HCT116 (cell line): ENCODE measurements around the gene CCBE1.

ENCODE experiments used
- EZH2 ChIP-seq: fragments of 200-600 bp; sonication (generic); IDR thresholded peaks from 2 replicates; pipeline ENCODE4 v1.6.1; 2017; ENCODE audit warnings: antibody characterized with exemption, mixed run types
- EZH2phosphoT487 ChIP-seq: fragments of 200-600 bp; IDR thresholded peaks from 2 replicates; pipeline ENCODE4 v1.6.1; 2018; ENCODE audit warnings: antibody characterized with exemption, borderline replicate concordance
- FOSL1 ChIP-seq: IDR thresholded peaks from 2 replicates; pipeline ENCODE4 v1.6.1; 2012; ENCODE audit warnings: low read depth
- JUND ChIP-seq: IDR thresholded peaks from 2 replicates; pipeline ENCODE4 v1.6.1; 2012
- POLR2A ChIP-seq: IDR thresholded peaks from 2 replicates; pipeline ENCODE4 v1.7.0; 2011; ENCODE audit warnings: borderline replicate concordance; ENCODE audit not compliant: insufficient read depth, insufficient read length; ENCODE audit errors: extremely low read depth
- POLR2AphosphoS5 ChIP-seq: IDR thresholded peaks from 2 replicates; pipeline ENCODE4 v1.6.1; 2011; ENCODE audit warnings: mild to moderate bottlenecking, low read depth, low read length, moderate library complexity
- RAD21 ChIP-seq: IDR thresholded peaks from 2 replicates; pipeline ENCODE4 v1.6.1; 2012; ENCODE audit warnings: low read depth, mild to moderate bottlenecking
- SIN3A ChIP-seq: IDR thresholded peaks from 2 replicates; pipeline ENCODE4 v1.6.1; 2012; ENCODE audit warnings: low read depth
- ZNF274 ChIP-seq: fragments of 200-500 bp; sonication (Bioruptor generic); IDR thresholded peaks from 2 replicates; pipeline ENCODE4 v1.6.1; 2014; ENCODE audit warnings: mild to moderate bottlenecking, low read depth, low read length, inconsistent platforms
- TF ChIP-seq, protein P1 (sequence below), 3 experiments: fragments of 200-600 bp in 1 of 3; sonication (generic) in 1 of 3; IDR thresholded peaks in 2 of 3; conservative IDR thresholded peaks in 1 of 3; 2 replicates each; pipeline ENCODE4 v1.5.1; 2012 to 2017; ENCODE audit warnings: low read depth in 2 of 3, low read length in 2 of 3, antibody characterized with exemption in 1 of 3, borderline replicate concordance in 1 of 3, control low read depth in 1 of 3, mild to moderate bottlenecking in 1 of 3, mixed read lengths in 1 of 3, mixed run types in 1 of 3, moderate library complexity in 1 of 3; ENCODE audit not compliant: insufficient read depth in 1 of 3
- TF ChIP-seq, protein P2 (sequence below): IDR thresholded peaks from 2 replicates; pipeline ENCODE4 v1.6.1; 2011; ENCODE audit warnings: mild to moderate bottlenecking, low read length, moderate library complexity; ENCODE audit not compliant: insufficient replicate concordance; ENCODE audit errors: extremely low read depth
- TF ChIP-seq, protein P3 (sequence below): IDR thresholded peaks from 2 replicates; pipeline ENCODE4 v1.6.1; 2012; ENCODE audit warnings: low read depth
- TF ChIP-seq, protein P4 (sequence below): IDR thresholded peaks from 2 replicates; pipeline ENCODE4 v1.6.1; 2012

GRCh38 chr18:59715445-59715844 lies 18.2 kb upstream of the CCBE1 start:
- TF ChIP-seq, protein P1, sequence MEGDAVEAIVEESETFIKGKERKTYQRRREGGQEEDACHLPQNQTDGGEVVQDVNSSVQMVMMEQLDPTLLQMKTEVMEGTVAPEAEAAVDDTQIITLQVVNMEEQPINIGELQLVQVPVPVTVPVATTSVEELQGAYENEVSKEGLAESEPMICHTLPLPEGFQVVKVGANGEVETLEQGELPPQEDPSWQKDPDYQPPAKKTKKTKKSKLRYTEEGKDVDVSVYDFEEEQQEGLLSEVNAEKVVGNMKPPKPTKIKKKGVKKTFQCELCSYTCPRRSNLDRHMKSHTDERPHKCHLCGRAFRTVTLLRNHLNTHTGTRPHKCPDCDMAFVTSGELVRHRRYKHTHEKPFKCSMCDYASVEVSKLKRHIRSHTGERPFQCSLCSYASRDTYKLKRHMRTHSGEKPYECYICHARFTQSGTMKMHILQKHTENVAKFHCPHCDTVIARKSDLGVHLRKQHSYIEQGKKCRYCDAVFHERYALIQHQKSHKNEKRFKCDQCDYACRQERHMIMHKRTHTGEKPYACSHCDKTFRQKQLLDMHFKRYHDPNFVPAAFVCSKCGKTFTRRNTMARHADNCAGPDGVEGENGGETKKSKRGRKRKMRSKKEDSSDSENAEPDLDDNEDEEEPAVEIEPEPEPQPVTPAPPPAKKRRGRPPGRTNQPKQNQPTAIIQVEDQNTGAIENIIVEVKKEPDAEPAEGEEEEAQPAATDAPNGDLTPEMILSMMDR (IDR thresholded peaks at IDR 0.05 in 2 of 3, conservative IDR thresholded peaks at IDR 0.05 in 1 of 3; ENCODE audit: borderline replicate concordance in 1 of 3, insufficient read depth in 1 of 3, low read depth in 2 of 3, low read length in 2 of 3), result no peak
- no peak for TF ChIP-seq FOSL1
- no peak for TF ChIP-seq EZH2
- TF ChIP-seq, protein P2, sequence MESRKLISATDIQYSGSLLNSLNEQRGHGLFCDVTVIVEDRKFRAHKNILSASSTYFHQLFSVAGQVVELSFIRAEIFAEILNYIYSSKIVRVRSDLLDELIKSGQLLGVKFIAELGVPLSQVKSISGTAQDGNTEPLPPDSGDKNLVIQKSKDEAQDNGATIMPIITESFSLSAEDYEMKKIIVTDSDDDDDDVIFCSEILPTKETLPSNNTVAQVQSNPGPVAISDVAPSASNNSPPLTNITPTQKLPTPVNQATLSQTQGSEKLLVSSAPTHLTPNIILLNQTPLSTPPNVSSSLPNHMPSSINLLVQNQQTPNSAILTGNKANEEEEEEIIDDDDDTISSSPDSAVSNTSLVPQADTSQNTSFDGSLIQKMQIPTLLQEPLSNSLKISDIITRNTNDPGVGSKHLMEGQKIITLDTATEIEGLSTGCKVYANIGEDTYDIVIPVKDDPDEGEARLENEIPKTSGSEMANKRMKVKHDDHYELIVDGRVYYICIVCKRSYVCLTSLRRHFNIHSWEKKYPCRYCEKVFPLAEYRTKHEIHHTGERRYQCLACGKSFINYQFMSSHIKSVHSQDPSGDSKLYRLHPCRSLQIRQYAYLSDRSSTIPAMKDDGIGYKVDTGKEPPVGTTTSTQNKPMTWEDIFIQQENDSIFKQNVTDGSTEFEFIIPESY, result no peak
- no peak for TF ChIP-seq POLR2AphosphoS5
- TF ChIP-seq POLR2A, result no peak
- no peak for TF ChIP-seq EZH2phosphoT487
- no peak for TF ChIP-seq SIN3A
- TF ChIP-seq ZNF274, result no peak
- no peak for TF ChIP-seq JUND
- no peak for TF ChIP-seq RAD21
- TF ChIP-seq, protein P3, sequence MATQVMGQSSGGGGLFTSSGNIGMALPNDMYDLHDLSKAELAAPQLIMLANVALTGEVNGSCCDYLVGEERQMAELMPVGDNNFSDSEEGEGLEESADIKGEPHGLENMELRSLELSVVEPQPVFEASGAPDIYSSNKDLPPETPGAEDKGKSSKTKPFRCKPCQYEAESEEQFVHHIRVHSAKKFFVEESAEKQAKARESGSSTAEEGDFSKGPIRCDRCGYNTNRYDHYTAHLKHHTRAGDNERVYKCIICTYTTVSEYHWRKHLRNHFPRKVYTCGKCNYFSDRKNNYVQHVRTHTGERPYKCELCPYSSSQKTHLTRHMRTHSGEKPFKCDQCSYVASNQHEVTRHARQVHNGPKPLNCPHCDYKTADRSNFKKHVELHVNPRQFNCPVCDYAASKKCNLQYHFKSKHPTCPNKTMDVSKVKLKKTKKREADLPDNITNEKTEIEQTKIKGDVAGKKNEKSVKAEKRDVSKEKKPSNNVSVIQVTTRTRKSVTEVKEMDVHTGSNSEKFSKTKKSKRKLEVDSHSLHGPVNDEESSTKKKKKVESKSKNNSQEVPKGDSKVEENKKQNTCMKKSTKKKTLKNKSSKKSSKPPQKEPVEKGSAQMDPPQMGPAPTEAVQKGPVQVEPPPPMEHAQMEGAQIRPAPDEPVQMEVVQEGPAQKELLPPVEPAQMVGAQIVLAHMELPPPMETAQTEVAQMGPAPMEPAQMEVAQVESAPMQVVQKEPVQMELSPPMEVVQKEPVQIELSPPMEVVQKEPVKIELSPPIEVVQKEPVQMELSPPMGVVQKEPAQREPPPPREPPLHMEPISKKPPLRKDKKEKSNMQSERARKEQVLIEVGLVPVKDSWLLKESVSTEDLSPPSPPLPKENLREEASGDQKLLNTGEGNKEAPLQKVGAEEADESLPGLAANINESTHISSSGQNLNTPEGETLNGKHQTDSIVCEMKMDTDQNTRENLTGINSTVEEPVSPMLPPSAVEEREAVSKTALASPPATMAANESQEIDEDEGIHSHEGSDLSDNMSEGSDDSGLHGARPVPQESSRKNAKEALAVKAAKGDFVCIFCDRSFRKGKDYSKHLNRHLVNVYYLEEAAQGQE, result no peak
- TF ChIP-seq, protein P4, sequence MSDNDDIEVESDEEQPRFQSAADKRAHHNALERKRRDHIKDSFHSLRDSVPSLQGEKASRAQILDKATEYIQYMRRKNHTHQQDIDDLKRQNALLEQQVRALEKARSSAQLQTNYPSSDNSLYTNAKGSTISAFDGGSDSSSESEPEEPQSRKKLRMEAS, result no peak
